Body of pancreas (tissue), 4 donors: ENCODE results near the gene IER3IP1. TPM values are rescaled to one million over a fixed set of nuclear protein-coding genes. Genes with fewer than 3 reads are reported as not detected.

ENCODE experiments used
- ATAC-seq: fragments of 150-250 bp; one replicate; pipeline ENCODE4 v1.9.1; 2016
- DNase-seq, 4 donors: peaks; one replicate each; pipeline ENCODE4 v3.0.0-alpha.2; 2019
- H3K27ac ChIP-seq, 4 donors: fragments of 200-600 bp; sonication (generic); 1 replicate in 3 of 4; 2 replicates in 1 of 4; pipeline versions ENCODE4 v1.5.1 to v1.6.1; 2016 to 2019; ENCODE audit warnings: mild to moderate bottlenecking in 1 of 4, mixed read lengths in 1 of 4, moderate library complexity in 1 of 4
- H3K27me3 ChIP-seq, 2 donors: fragments of 200-600 bp; sonication (generic); one replicate each; pipeline ENCODE4 v1.6.0; 2016; ENCODE audit warnings: mild to moderate bottlenecking in 1 of 2
- H3K36me3 ChIP-seq, 2 donors: fragments of 200-600 bp; sonication (generic); replicated peaks in 1 of 2; 2 replicates each; pipeline ENCODE4 v1.5.1; 2016; ENCODE audit warnings: low read depth in 2 of 2; ENCODE audit not compliant: insufficient read depth in 1 of 2
- H3K4me1 ChIP-seq: fragments of 200-600 bp; sonication (generic); one replicate; pipeline ENCODE4 v1.6.0; 2016
- H3K4me3 ChIP-seq, 2 donors: fragments of 200-600 bp; sonication (generic); 1 replicate in 1 of 2; 2 replicates in 1 of 2; pipeline ENCODE4 v1.5.1; 2016 to 2019
- H3K9me3 ChIP-seq, 3 donors: fragments of 200-600 bp; sonication (generic); 1 replicate in 2 of 3; 2 replicates in 1 of 3; pipeline ENCODE4 v1.5.1; 2016
- CTCF ChIP-seq, 7 experiments: fragments of 450-650 bp in 4 of 7; fragments of 200-600 bp in 3 of 7; sonication (generic) in 3 of 7; IDR thresholded peaks; one replicate each; pipeline ENCODE4 v1.5.1; 2016 to 2019; ENCODE audit warnings: antibody characterized with exemption in 7 of 7
- POLR2A ChIP-seq, 3 donors: fragments of 450-650 bp; IDR thresholded peaks; one replicate each; pipeline ENCODE4 v1.6.1; 2016; ENCODE audit warnings: antibody characterized with exemption in 3 of 3, mild to moderate bottlenecking in 2 of 3
- WGBS, 2 donors: methylation state at CpG; one replicate each; pipeline ENCODE4 v1.1.5; 2017; 5-methylcytosine and 5-hydroxymethylcytosine counted together
- intact Hi-C: fragments of 100-400 bp; cut with DNase I; formaldehyde crosslinking; loops from one replicate; pipeline ENCODE4 v1.15.1; 2023
- total RNA-seq, 2 donors: library from RNA; depleted of rRNA; stranded (reverse); fragments of >200 nt; gene quantifications; one replicate each; pipeline ENCODE4 v1.1.0, GENCODE V29; 2016

IER3IP1 gene
- total RNA-seq, 2 donors from 2014 or later: 5.6 to 8.0 TPM

- Histone ChIP-seq H3K36me3 (peaks cover 0 to 8% of the 10 kb centered on the region in 2 donors), H3K4me3 (no peak overlapping the region), H3K27ac (peak overlapping the region in 1 of 4 donors; percentile 22), H3K27me3 (no peaks in the 10 kb centered on the region), H3K9me3 (no peaks in the 10 kb centered on the region), H3K4me1 (peaks cover 45% of the 10 kb centered on the region)
- TF ChIP-seq CTCF (IDR thresholded peaks at IDR 0.05): no peak
- TF ChIP-seq POLR2A (IDR thresholded peaks at IDR 0.05): no peak
- WGBS, 2 donors: 49 to 53% methylated on average over 2 of the region's 2 CpGs
- ATAC-seq (peak; percentile 30), DNase-seq (no peak)
- intact Hi-C loops: no loop called here
Observed at GRCh38 chr18:47115205-47115604, 61.0 kb downstream of the IER3IP1 start.

- TF ChIP-seq POLR2A (IDR thresholded peaks at IDR 0.05) (no peak), CTCF (IDR thresholded peaks at IDR 0.05) (no peak)
- intact Hi-C loops: no loop called here
- Histone ChIP-seq H3K27me3 (no peaks in the 10 kb centered on the region), H3K4me3 (no peak overlapping the region), H3K36me3 (peaks cover 0 to 8% of the 10 kb centered on the region in 2 donors), H3K9me3 (no peaks in the 10 kb centered on the region), H3K4me1 (peaks cover 57% of the 10 kb centered on the region), H3K27ac (peak overlapping the region in 1 of 4 donors; percentile 22)
- 70 to 86% methylated on average over 2 of the region's 2 CpGs for WGBS, 2 donors
- DNase-seq: no peak
- ATAC-seq: no peak
Observed at GRCh38 chr18:47113796-47114540, 62.2 kb downstream of the IER3IP1 start.

- Histone ChIP-seq H3K9me3 (no peaks in the 10 kb centered on the region), H3K27me3 (no peaks in the 10 kb centered on the region), H3K36me3 (peaks cover 0 to 16% of the 10 kb centered on the region in 2 donors), H3K27ac (peak overlapping the region in 3 of 4 donors; percentile 34 to 63 (median 42)), H3K4me3 (no peak overlapping the region), H3K4me1 (peaks cover 45% of the 10 kb centered on the region)
- 64 to 69% methylated on average over 6 of the region's 6 CpGs for WGBS, 2 donors
- DNase-seq (no peak), ATAC-seq (no peak)
- intact Hi-C loops: no loop called here
- TF ChIP-seq CTCF (IDR thresholded peaks at IDR 0.05) (no peak), POLR2A (IDR thresholded peaks at IDR 0.05) (no peak)
Observed at GRCh38 chr18:47110492-47111274, 65.5 kb downstream of the IER3IP1 start.

GRCh38 chr18:47109720-47110119 lies 66.4 kb downstream of the IER3IP1 start:
- Histone ChIP-seq H3K4me1 (peaks cover 36% of the 10 kb centered on the region), H3K9me3 (no peaks in the 10 kb centered on the region), H3K4me3 (no peak overlapping the region), H3K36me3 (peaks cover 0 to 16% of the 10 kb centered on the region in 2 donors), H3K27ac (peak overlapping the region in 3 of 4 donors; percentile 0 to 63 (median 42)), H3K27me3 (no peaks in the 10 kb centered on the region)
- 57 to 63% methylated on average over 1 of the region's 1 CpG for WGBS, 2 donors
- intact Hi-C loops: no loop called here
- TF ChIP-seq POLR2A (IDR thresholded peaks at IDR 0.05) (no peak), CTCF (IDR thresholded peaks at IDR 0.05) (no peak)
- ATAC-seq: no peak
- DNase-seq: no peak
